Suprapubic skin (tissue), 4 donors: Measurements from ENCODE around the gene UGT3A1.

ENCODE experiments used
- EP300 ChIP-seq: sonication (generic); formaldehyde crosslinking; IDR thresholded peaks from one replicate; pipeline ENCODE4 v1.6.1; 2017; ENCODE audit warnings: antibody characterized with exemption
- POLR2A ChIP-seq, 2 donors: fragments of 450-650 bp; IDR thresholded peaks; one replicate each; pipeline ENCODE4 v1.6.1; 2017; ENCODE audit warnings: antibody characterized with exemption in 2 of 2, mild to moderate bottlenecking in 2 of 2, moderate library complexity in 2 of 2
- POLR2AphosphoS5 ChIP-seq, 3 donors: sonication (generic); formaldehyde crosslinking; IDR thresholded peaks; one replicate each; pipeline ENCODE4 v1.6.1; 2017; ENCODE audit warnings: antibody characterized with exemption in 3 of 3
- TF ChIP-seq, protein P1 (sequence below), 2 donors: fragments of 200-600 bp in 1 of 2; fragments of 450-650 bp in 1 of 2; sonication (generic) in 1 of 2; IDR thresholded peaks; one replicate each; pipeline ENCODE4 v1.5.1; 2016 to 2019; ENCODE audit warnings: antibody characterized with exemption in 2 of 2, mild to moderate bottlenecking in 1 of 2, moderate library complexity in 1 of 2

DNA sequence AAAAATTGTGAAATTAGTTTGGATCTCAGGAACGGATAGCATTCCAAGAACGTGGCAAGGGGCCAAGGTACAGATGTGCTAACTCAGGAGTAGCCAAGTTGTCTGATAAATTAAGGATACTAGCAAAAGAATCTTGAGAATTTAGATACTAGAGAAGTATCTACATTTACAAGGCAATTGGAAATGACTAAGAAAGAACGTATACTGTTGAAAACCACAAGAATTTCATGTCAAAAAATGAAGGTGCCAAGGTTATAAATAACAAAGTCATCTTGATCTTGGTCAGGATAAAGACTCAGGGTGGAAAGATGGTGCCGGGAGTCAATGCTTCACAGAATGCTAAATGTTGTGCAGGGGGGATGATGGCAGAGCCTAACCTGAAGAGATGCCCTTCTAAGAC is 72.0 kb downstream of the UGT3A1 start:
- no peak for TF ChIP-seq POLR2A (IDR thresholded peaks at IDR 0.05)
- TF ChIP-seq, protein P1, sequence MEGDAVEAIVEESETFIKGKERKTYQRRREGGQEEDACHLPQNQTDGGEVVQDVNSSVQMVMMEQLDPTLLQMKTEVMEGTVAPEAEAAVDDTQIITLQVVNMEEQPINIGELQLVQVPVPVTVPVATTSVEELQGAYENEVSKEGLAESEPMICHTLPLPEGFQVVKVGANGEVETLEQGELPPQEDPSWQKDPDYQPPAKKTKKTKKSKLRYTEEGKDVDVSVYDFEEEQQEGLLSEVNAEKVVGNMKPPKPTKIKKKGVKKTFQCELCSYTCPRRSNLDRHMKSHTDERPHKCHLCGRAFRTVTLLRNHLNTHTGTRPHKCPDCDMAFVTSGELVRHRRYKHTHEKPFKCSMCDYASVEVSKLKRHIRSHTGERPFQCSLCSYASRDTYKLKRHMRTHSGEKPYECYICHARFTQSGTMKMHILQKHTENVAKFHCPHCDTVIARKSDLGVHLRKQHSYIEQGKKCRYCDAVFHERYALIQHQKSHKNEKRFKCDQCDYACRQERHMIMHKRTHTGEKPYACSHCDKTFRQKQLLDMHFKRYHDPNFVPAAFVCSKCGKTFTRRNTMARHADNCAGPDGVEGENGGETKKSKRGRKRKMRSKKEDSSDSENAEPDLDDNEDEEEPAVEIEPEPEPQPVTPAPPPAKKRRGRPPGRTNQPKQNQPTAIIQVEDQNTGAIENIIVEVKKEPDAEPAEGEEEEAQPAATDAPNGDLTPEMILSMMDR (IDR thresholded peaks at IDR 0.05): no peak
- no peak for TF ChIP-seq EP300
- TF ChIP-seq POLR2AphosphoS5 (IDR thresholded peaks at IDR 0.05): no peak
